ENCODE measurements around the gene FBXO39. TPM values are rescaled to one million over a fixed set of nuclear protein-coding genes. Genes with fewer than 3 reads are reported as not detected.
"Not testable (repeated sequence)": the region's sequence is repeated elsewhere in the genome, so short reads cannot be mapped to it uniquely, and the experiment has no call there.

The FBXO39 gene
- 1 to 10 TPM in 1 of 2 donors, not detected in 1; 1.0 TPM for total RNA-seq

DNA sequence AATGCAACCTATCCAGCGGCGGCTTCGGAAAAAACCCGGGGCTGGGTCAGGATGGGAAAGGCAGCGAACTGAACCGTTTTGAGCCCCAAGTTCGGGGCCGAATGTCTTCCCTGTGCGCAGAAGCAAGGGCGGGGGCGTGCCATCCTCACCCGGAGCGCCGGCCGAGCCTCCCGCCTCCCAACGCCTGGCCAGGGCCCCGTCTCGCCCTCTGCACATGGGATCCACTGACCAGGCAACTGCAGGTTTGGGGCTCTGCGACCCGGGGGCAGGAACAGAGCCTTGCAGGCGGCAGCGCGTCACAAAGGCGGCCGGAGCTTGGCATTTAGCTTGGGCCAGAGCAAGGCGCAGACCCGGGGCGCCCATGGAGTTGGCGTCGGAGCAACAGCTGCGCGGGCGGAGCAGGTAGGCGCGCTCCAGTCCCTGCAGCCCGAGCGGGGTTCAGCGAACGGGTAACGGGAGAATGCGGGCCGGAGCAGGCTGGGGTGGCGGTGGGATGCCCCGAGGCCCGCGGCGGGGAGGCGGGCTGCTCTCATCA is at the start of gene FBXO39:
Gene FBXO39 (plus strand): TSS at position 345 of the 535 bp plus-strand sequence. CDS start 3,654 bp downstream, outside the sequence.
- H3K27ac Mint-ChIP-seq: no peak within 1 kb of the TSS
- peaks cover 9 to 15% of the 10 kb centered on the region in 2 donors for H3K9me3 Mint-ChIP-seq
- ATAC-seq (replicated peaks in 1 of 2) (no peak), DNase-seq (no peak)
- peaks cover 33 to 35% of the 10 kb centered on the region in 2 donors for H3K36me3 Mint-ChIP-seq (ENCODE audit: insufficient read depth in 2 of 2)
- no peaks in the 10 kb centered on the region for H3K4me1 Mint-ChIP-seq (ENCODE audit: low read depth)
- peak within 1 kb of the TSS in 1 of 2 donors; percentile 62 for H3K4me3 Mint-ChIP-seq
- peaks cover 43% of the 10 kb centered on the region for H3K27me3 Mint-ChIP-seq (ENCODE audit: low read depth)

DNA sequence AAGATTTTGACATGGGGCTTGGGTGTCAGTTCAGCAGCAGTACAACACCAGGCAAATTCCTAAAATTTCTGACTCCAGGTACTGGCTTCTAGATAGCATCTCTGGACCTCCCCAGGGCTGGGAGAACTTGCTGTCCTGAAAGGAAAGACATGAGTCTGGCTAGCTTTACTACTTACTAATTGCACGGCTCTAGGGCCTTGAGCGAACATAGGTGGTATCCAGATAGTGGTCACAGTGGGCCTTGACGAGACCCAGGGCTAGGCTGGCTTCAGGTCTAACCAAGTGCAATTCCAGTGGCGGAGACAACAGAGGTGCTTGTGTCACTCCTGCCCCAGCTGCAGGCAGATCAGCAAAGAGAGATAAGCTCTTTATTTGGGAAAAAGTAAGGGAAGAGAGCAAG is 46.5 kb upstream of the FBXO39 start:
- ATAC-seq (replicated peaks in 1 of 2) (no peak), DNase-seq (no peak)
- Mint-ChIP-seq H3K36me3 (ENCODE audit: insufficient read depth in 2 of 2) (no peaks in the 10 kb centered on the region), H3K27ac (no peak overlapping the region), H3K4me3 (no peak overlapping the region), H3K4me1 (ENCODE audit: low read depth) (no peaks in the 10 kb centered on the region), H3K27me3 (ENCODE audit: low read depth) (peaks cover 11% of the 10 kb centered on the region), H3K9me3 (no peaks in the 10 kb centered on the region)

- not testable (repeated sequence) for ATAC-seq (replicated peaks in 1 of 2)
- H3K27me3 Mint-ChIP-seq (ENCODE audit: low read depth): peaks cover 16% of the 10 kb centered on the region
Measured at GRCh38 chr17:6746665-6747064, 29.4 kb upstream of the FBXO39 start.

GRCh38 chr17:6748617-6749016 is 27.4 kb upstream of the FBXO39 start:
- H3K9me3 Mint-ChIP-seq: no peaks in the 10 kb centered on the region
- no peaks in the 10 kb centered on the region for H3K36me3 Mint-ChIP-seq (ENCODE audit: insufficient read depth in 2 of 2)
- peaks cover 8% of the 10 kb centered on the region for H3K27me3 Mint-ChIP-seq (ENCODE audit: low read depth)
- no peak overlapping the region for H3K4me3 Mint-ChIP-seq
- H3K4me1 Mint-ChIP-seq (ENCODE audit: low read depth): peaks cover 19% of the 10 kb centered on the region
- no peak for ATAC-seq (replicated peaks in 1 of 2)
- H3K27ac Mint-ChIP-seq: no peak overlapping the region
- DNase-seq: no peak

More at GRCh38 chr17:6746665-6747064, 29.4 kb upstream of the FBXO39 start:
- not testable (repeated sequence) for H3K9me3 Mint-ChIP-seq; H3K4me1 Mint-ChIP-seq (ENCODE audit: low read depth); H3K27ac Mint-ChIP-seq; H3K36me3 Mint-ChIP-seq (ENCODE audit: insufficient read depth in 2 of 2); H3K4me3 Mint-ChIP-seq; DNase-seq

GRCh38 chr17:6749519-6749918 is 26.5 kb upstream of the FBXO39 start:
- H3K36me3 Mint-ChIP-seq (ENCODE audit: insufficient read depth in 2 of 2): no peaks in the 10 kb centered on the region
- H3K4me1 Mint-ChIP-seq (ENCODE audit: low read depth): peaks cover 26% of the 10 kb centered on the region
- no peaks in the 10 kb centered on the region for H3K9me3 Mint-ChIP-seq
- no peak overlapping the region for H3K4me3 Mint-ChIP-seq
- ATAC-seq (replicated peaks in 1 of 2) (no peak), DNase-seq (no peak)
- H3K27ac Mint-ChIP-seq: no peak overlapping the region
- H3K27me3 Mint-ChIP-seq (ENCODE audit: low read depth): no peaks in the 10 kb centered on the region

- ATAC-seq (replicated peaks in 1 of 2): no peak
- Mint-ChIP-seq H3K27ac (peak overlapping the region; percentile 93), H3K27me3 (ENCODE audit: low read depth) (no peaks in the 10 kb centered on the region), H3K4me1 (ENCODE audit: low read depth) (peaks cover 50% of the 10 kb centered on the region), H3K9me3 (no peaks in the 10 kb centered on the region), H3K36me3 (ENCODE audit: insufficient read depth in 2 of 2) (peaks cover 0 to 2% of the 10 kb centered on the region in 2 donors), H3K4me3 (peak overlapping the region in 1 of 2 donors; percentile 59)
- DNase-seq: no peak
Measured at GRCh38 chr17:6752068-6752909, 23.7 kb upstream of the FBXO39 start.

GRCh38 chr17:6753006-6753445 is 23.0 kb upstream of the FBXO39 start:
- DNase-seq (peak; percentile 39 to 62), ATAC-seq (replicated peaks in 1 of 2) (peak; percentile 44 to 58)
- peak overlapping the region; percentile 38 to 59 for H3K4me3 Mint-ChIP-seq
- H3K9me3 Mint-ChIP-seq: no peaks in the 10 kb centered on the region
- peaks cover 1 to 2% of the 10 kb centered on the region in 2 donors for H3K36me3 Mint-ChIP-seq (ENCODE audit: insufficient read depth in 2 of 2)
- H3K27ac Mint-ChIP-seq: peak overlapping the region; percentile 93
- no peaks in the 10 kb centered on the region for H3K27me3 Mint-ChIP-seq (ENCODE audit: low read depth)
- H3K4me1 Mint-ChIP-seq (ENCODE audit: low read depth): peaks cover 58% of the 10 kb centered on the region

- no peak for DNase-seq
- H3K27me3 Mint-ChIP-seq (ENCODE audit: low read depth): no peaks in the 10 kb centered on the region
- H3K36me3 Mint-ChIP-seq (ENCODE audit: insufficient read depth in 2 of 2): peaks cover 4 to 5% of the 10 kb centered on the region in 2 donors
- H3K9me3 Mint-ChIP-seq: no peaks in the 10 kb centered on the region
- H3K27ac Mint-ChIP-seq: no peak overlapping the region
- peaks cover 60% of the 10 kb centered on the region for H3K4me1 Mint-ChIP-seq (ENCODE audit: low read depth)
- peak overlapping the region; percentile 38 to 54 for H3K4me3 Mint-ChIP-seq
- no peak for ATAC-seq (replicated peaks in 1 of 2)
Measured at GRCh38 chr17:6753546-6753945, 22.5 kb upstream of the FBXO39 start.

DNA sequence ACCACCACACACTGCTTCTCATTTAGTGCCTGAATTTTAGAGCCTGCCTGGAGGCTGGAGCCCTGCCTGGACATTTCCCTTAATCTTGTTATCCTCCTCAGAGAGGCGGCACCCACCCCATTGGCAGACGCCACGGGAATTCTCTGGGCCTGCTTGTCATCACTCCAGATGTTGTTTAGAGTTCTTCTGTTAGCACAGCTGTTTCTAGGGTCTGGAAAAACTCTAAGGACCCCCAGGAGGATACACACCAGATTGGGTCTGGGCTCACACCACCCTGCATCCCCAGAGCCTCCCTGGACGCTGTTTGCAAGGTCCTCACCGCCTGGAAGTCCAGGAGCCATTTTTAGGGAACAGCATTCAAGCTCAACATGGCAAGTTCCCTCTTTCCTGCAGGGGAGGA is 20.7 kb upstream of the FBXO39 start:
- Mint-ChIP-seq H3K36me3 (ENCODE audit: insufficient read depth in 2 of 2) (peaks cover 4 to 5% of the 10 kb centered on the region in 2 donors), H3K27ac (peak overlapping the region; percentile 49), H3K4me3 (peak overlapping the region; percentile 85 to 88), H3K9me3 (no peaks in the 10 kb centered on the region), H3K4me1 (ENCODE audit: low read depth) (peaks cover 60% of the 10 kb centered on the region), H3K27me3 (ENCODE audit: low read depth) (no peaks in the 10 kb centered on the region)
- ATAC-seq (replicated peaks in 1 of 2): no peak
- DNase-seq: no peak

- DNase-seq (peak; percentile 38 to 47), ATAC-seq (replicated peaks in 1 of 2) (peak; percentile 55 to 64)
- Mint-ChIP-seq H3K27me3 (ENCODE audit: low read depth) (no peaks in the 10 kb centered on the region), H3K9me3 (no peaks in the 10 kb centered on the region), H3K36me3 (ENCODE audit: insufficient read depth in 2 of 2) (peaks cover 4 to 5% of the 10 kb centered on the region in 2 donors), H3K4me1 (ENCODE audit: low read depth) (peaks cover 60% of the 10 kb centered on the region), H3K4me3 (peak within 1 kb of the TSS; percentile 85 to 88), H3K27ac (peak within 1 kb of the TSS; percentile 77)
Measured at GRCh38 chr17:6755731-6756184, 20.3 kb upstream of the FBXO39 start, which contains the start of gene XAF1. Gene XAF1 (plus strand): TSS chr17:6756046. CDS start chr17:6756079, 33 bp downstream.

GRCh38 chr17:6756425-6757031 is 19.5 kb upstream of the FBXO39 start:
- no peaks in the 10 kb centered on the region for H3K27me3 Mint-ChIP-seq (ENCODE audit: low read depth)
- H3K9me3 Mint-ChIP-seq: no peaks in the 10 kb centered on the region
- peaks cover 60% of the 10 kb centered on the region for H3K4me1 Mint-ChIP-seq (ENCODE audit: low read depth)
- peak; percentile 28 to 29 for ATAC-seq (replicated peaks in 1 of 2)
- H3K4me3 Mint-ChIP-seq: peak overlapping the region; percentile 85 to 88
- peak overlapping the region; percentile 77 for H3K27ac Mint-ChIP-seq
- H3K36me3 Mint-ChIP-seq (ENCODE audit: insufficient read depth in 2 of 2): peaks cover 5% of the 10 kb centered on the region in 2 donors
- DNase-seq: peak in 1 of 2 donors; percentile 24

- peaks cover 50% of the 10 kb centered on the region for H3K4me1 Mint-ChIP-seq (ENCODE audit: low read depth)
- DNase-seq (no peak), ATAC-seq (replicated peaks in 1 of 2) (no peak)
- H3K27ac Mint-ChIP-seq: peak overlapping the region; percentile 34
- peaks cover 5% of the 10 kb centered on the region in 2 donors for H3K36me3 Mint-ChIP-seq (ENCODE audit: insufficient read depth in 2 of 2)
- no peaks in the 10 kb centered on the region for H3K27me3 Mint-ChIP-seq (ENCODE audit: low read depth)
- H3K9me3 Mint-ChIP-seq: no peaks in the 10 kb centered on the region
- H3K4me3 Mint-ChIP-seq: peak overlapping the region; percentile 48 to 55
Measured at GRCh38 chr17:6757747-6758146, 18.3 kb upstream of the FBXO39 start.

GRCh38 chr17:6761779-6762178 is 14.2 kb upstream of the FBXO39 start:
- H3K36me3 Mint-ChIP-seq (ENCODE audit: insufficient read depth in 2 of 2): peaks cover 15 to 26% of the 10 kb centered on the region in 2 donors

More at GRCh38 chr17:6761779-6762178, 14.2 kb upstream of the FBXO39 start:
- no peaks in the 10 kb centered on the region for H3K27me3 Mint-ChIP-seq (ENCODE audit: low read depth)
- H3K9me3 Mint-ChIP-seq: peaks cover 9 to 11% of the 10 kb centered on the region in 2 donors
- H3K27ac Mint-ChIP-seq: no peak overlapping the region
- ATAC-seq (replicated peaks in 1 of 2) (no peak), DNase-seq (no peak)
- no peak overlapping the region for H3K4me3 Mint-ChIP-seq
- H3K4me1 Mint-ChIP-seq (ENCODE audit: low read depth): peaks cover 15% of the 10 kb centered on the region

Measured in activated T-cell treated with anti-CD3 and anti-CD28 coated beads, Interleukin-2, amount 50 U/mL, for 72 hours (primary cell).